ENCODE results near the gene TYMP. TPM values are rescaled to one million over a fixed set of nuclear protein-coding genes. Genes with fewer than 3 reads are reported as not detected.
A peak's percentile ranks its signal among the peaks of the same experiment; 100 is the strongest.

The TYMP gene
- total and polyA plus RNA-seq, 2 donors (not counting 1 experiment from before 2014, with no cell fraction given): 43.6 to 45.1 TPM

GRCh38 chr22:50486561-50487289 lies 43.1 kb downstream of the TYMP start, which contains the start of gene MIOX:
Gene MIOX (plus strand): TSS chr22:50486859. CDS start chr22:50486898, 39 bp downstream.
- no peak within 1 kb of the TSS for H3K4me3 Mint-ChIP-seq
- Histone ChIP-seq H4K20me1 (ENCODE audit: control insufficient read depth, insufficient read depth, low read length, poor library complexity, severe bottlenecking) (peaks cover 5% of the 10 kb centered on the region), H3K79me2 (ENCODE audit: control insufficient read depth, insufficient read depth, low read length) (peaks cover 4% of the 10 kb centered on the region), H3K36me3 (replicated peaks in 1 of 2; ENCODE audit: control extremely low read depth in 1 of 2, control insufficient read depth in 1 of 2, extremely low read depth in 1 of 2, insufficient read depth in 2 of 2, low read length in 1 of 2) (no peaks in the 10 kb centered on the region), H3K27ac (ENCODE audit: low read length in 2 of 2) (no peak within 1 kb of the TSS), H3K4me2 (replicated peaks; ENCODE audit: low read depth, low read length, poor library complexity, severe bottlenecking) (peak within 1 kb of the TSS; percentile 17), H3K9ac (ENCODE audit: low read length) (no peak within 1 kb of the TSS), H3K4me3 (ENCODE audit: control extremely low read depth in 1 of 5, extremely low read depth in 1 of 5, insufficient read depth in 1 of 5, low read depth in 2 of 5, low read length in 4 of 5) (no peak within 1 kb of the TSS), H3K9me3 (ENCODE audit: control extremely low read depth in 1 of 3, control insufficient read depth in 2 of 3, insufficient read depth in 1 of 3, low read length in 2 of 3) (no peaks in the 10 kb centered on the region), H3K27me3 (replicated peaks in 1 of 4; ENCODE audit: control extremely low read depth in 1 of 4, control insufficient read depth in 3 of 4, insufficient read depth in 4 of 4, low read length in 3 of 4) (peaks cover 0 to 22% (median 6%) of the 10 kb centered on the region in 4 experiments), H3K4me1 (ENCODE audit: control insufficient read depth in 2 of 2, insufficient read depth in 2 of 2, low read length in 2 of 2) (peaks cover 18 to 34% of the 10 kb centered on the region in 2 donors), H2AFZ (ENCODE audit: insufficient read depth, low read depth, low read length, poor library complexity, severe bottlenecking) (no peak within 1 kb of the TSS)
- peak within 1 kb of the TSS; percentile 15 for H3K27ac Mint-ChIP-seq
- POLR2A ChIA-PET: no interaction called here
- CTCF ChIA-PET: interaction anchor here (1.1 to 2.0 kb wide), 3 partner anchors 17 to 158 kb away, joined by 3 to 4 read pairs (median 3); partner anchors contain the start of gene SCO2
- no peak for ATAC-seq (ENCODE audit: low read depth)
- peaks cover 24% of the 10 kb centered on the region for H3K4me1 Mint-ChIP-seq
- WGBS (ENCODE audit: insufficient coverage): 81% methylated on average over 23 of the region's 23 CpGs
- TF ChIP-seq EZH2 (IDR thresholded peaks at IDR 0.05; ENCODE audit: borderline replicate concordance, insufficient read depth, low read depth, low read length, poor library complexity, severe bottlenecking): no peak
- TF ChIP-seq CTCF (IDR thresholded peaks at IDR 0.05): no peak
- no peaks in the 10 kb centered on the region for H3K9me3 Mint-ChIP-seq (ENCODE audit: insufficient read depth)
- intact Hi-C loops (cut with micrococcal nuclease): no loop called here
- DNase-seq: no peak
- H3K27me3 Mint-ChIP-seq: no peaks in the 10 kb centered on the region

Data from B cell (primary cell).